Activated CD4-positive, alpha-beta T cell treated with anti-CD3 and anti-CD28 coated beads for 36 hours (primary cell): ENCODE data around the gene SYMPK. TPM values are rescaled to one million over a fixed set of nuclear protein-coding genes. Genes with fewer than 3 reads are reported as not detected.

Experiments used
- ATAC-seq: fragments of 200-7000 bp; cut with Tn5 transposase; one replicate; pipeline ENCODE4 v1.10.0; 2021; ENCODE audit warnings: mild to moderate bottlenecking, moderate library complexity
- CTCF ChIA-PET: fragments of 350-600 bp; sonication (Branson Sonifier 250); formaldehyde crosslinking; loops from one replicate; lab custom pipeline; 2021; ENCODE audit warnings: antibody characterized with exemption; lab: Charles Lee
- POLR2A ChIA-PET: fragments of 350-600 bp; sonication (Branson Sonifier 250); formaldehyde crosslinking; loops from one replicate; lab custom pipeline; 2021; ENCODE audit warnings: antibody characterized with exemption, inconsistent platforms; lab: Charles Lee
- DNase-seq: peaks from one replicate; pipeline ENCODE4 v3.0.0-alpha.2; 2020
- H3K27ac Mint-ChIP-seq: one replicate; pipeline ENCODE4 v1.8.0; 2021; ENCODE audit warnings: mixed read lengths
- H3K27me3 Mint-ChIP-seq: one replicate; pipeline ENCODE4 v1.8.0; 2021; ENCODE audit warnings: mixed read lengths
- H3K36me3 Mint-ChIP-seq: one replicate; pipeline ENCODE4 v1.8.0; 2021; ENCODE audit warnings: low read depth, mixed read lengths
- H3K4me1 Mint-ChIP-seq: one replicate; pipeline ENCODE4 v1.8.0; 2021; ENCODE audit warnings: mixed read lengths
- H3K4me3 Mint-ChIP-seq: one replicate; pipeline ENCODE4 v1.8.0; 2021; ENCODE audit warnings: mild to moderate bottlenecking, moderate library complexity, mixed read lengths
- H3K9me3 Mint-ChIP-seq: one replicate; pipeline ENCODE4 v1.8.0; 2021; ENCODE audit warnings: low read depth, mixed read lengths
- intact Hi-C, 2 experiments: fragments of 100-400 bp; cut with DNase I in 1 of 2; cut with micrococcal nuclease in 1 of 2; formaldehyde crosslinking; loops; one replicate each; pipeline versions ENCODE4 v1.14.2 to v1.15.1; 2022 to 2024; cut with DNase I, micrococcal nuclease
- total RNA-seq, 2 experiments: library from RNA; stranded (reverse); gene quantifications; one replicate each; pipeline ENCODE4 v1.2.3, GENCODE V29; 2021

Gene SYMPK
- total RNA-seq, 2 experiments from 2014 or later: 108 to 128 TPM

DNA sequence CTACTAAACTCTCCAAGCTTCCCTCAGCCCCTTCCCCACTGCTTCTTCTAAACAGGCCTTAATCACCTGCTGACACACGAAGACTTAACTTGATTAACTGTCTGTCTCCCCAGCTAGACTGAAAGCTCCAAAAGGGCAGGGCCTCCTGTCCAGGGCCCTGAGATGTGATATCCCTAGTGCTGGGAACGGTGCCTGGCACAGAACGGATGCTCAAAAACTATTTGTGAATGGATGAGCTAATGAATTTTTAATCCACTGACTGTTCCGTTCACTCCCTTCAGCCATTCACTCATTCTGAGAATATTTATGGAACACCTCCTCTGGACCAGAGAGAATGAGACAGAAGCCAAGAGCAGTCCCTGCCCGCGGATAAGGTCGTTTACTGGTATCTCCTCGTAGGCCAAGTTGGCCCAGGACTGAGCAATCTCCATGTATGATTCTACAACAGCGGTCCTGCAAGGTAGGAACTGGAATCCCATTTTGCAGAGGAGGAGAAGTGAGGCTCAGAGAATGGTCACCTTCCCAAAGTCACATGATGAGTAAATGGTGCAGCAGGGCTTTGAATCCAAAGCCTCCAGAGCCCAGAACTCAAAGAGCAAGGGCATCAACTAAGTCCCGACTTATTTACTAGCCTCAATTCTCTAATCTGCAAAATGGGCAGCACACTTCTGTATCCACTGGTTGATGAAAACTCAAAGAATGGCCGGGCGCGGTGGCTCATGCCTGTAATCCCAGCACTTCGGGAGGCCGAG is 73.7 kb downstream of the SYMPK start:
- no peak overlapping the region for H3K4me3 Mint-ChIP-seq
- peaks cover 50% of the 10 kb centered on the region for H3K36me3 Mint-ChIP-seq
- DNase-seq (no peak), ATAC-seq (no peak)
- H3K27ac Mint-ChIP-seq: no peak overlapping the region
- no peaks in the 10 kb centered on the region for H3K9me3 Mint-ChIP-seq
- H3K4me1 Mint-ChIP-seq: peaks cover 30% of the 10 kb centered on the region
- POLR2A ChIA-PET: no interaction called here
- intact Hi-C loops: no loop called here
- CTCF ChIA-PET: interaction anchor here (0.8 to 1.3 kb wide), 3 partner anchors 10 to 228 kb away, joined by 3 to 5 read pairs (median 3); partner anchors contain the start of gene SIX5
- peaks cover 6% of the 10 kb centered on the region for H3K27me3 Mint-ChIP-seq

DNA sequence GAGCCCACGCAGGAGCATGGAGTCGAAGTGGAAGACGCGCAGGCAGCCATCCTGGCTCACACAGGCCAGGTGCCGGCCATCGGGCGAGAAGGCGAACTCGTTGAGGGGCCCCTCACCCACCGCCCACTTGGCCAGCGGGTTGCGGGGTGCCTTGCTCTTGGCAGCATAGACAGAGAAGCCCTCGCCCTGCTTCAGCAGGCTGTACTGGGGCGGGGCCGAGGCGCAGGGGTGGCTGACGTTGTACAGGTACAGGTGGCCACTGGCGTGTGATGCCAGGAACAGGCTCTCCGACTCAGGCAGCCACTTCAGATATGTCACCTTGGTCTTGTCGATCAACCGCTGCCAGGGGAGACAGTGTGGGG is 76.4 kb downstream of the SYMPK start:
- DNase-seq (no peak), ATAC-seq (no peak)
- peaks cover 12% of the 10 kb centered on the region for H3K4me1 Mint-ChIP-seq
- no peak overlapping the region for H3K4me3 Mint-ChIP-seq
- H3K27ac Mint-ChIP-seq: no peak overlapping the region
- intact Hi-C loops: no loop called here
- H3K9me3 Mint-ChIP-seq: no peaks in the 10 kb centered on the region
- ChIA-PET POLR2A (no interaction called here), CTCF (no interaction called here)
- peaks cover 52% of the 10 kb centered on the region for H3K36me3 Mint-ChIP-seq
- peaks cover 2% of the 10 kb centered on the region for H3K27me3 Mint-ChIP-seq

DNA sequence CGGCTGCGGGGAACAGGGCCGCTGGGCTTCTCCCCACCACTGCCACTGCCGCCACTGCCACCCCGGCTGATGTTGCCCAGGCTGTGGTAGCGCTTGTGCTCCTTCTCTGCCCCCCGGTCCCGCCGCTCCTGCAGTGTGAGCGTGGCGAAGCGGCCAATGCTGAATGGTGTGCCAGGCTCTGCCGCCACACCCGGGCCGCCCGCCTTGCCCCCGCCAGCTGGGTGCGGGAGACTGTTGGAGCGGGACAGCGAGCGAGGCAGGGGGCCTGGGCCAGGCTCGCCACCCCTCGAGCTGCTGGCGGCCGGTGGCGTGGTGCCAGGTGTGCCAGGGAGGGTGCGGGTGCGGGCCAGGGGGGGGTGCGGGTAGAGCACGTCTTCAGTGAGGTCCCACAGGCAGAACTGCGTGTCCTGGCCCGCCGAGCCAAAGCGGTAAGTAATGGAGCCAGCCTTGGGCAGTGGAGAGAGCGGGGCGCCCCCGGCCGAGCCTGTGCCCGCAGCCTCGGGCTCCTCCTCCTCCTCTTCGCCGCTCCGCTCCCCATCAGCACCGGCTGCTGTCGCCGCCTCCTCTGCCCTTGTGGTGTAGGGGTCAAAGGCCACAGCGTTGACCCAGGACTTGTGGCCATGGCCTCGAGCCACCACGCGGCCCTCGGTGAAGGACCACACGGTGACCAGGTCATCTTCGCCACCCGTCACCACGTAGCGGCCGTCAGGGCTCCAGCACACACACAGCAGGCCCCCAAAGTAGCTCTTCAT is 77.0 kb downstream of the SYMPK start:
- intact Hi-C loops: no loop called here
- H3K36me3 Mint-ChIP-seq: peaks cover 51% of the 10 kb centered on the region
- CTCF ChIA-PET: no interaction called here
- POLR2A ChIA-PET: no interaction called here
- H3K9me3 Mint-ChIP-seq: no peaks in the 10 kb centered on the region
- peaks cover 6% of the 10 kb centered on the region for H3K4me1 Mint-ChIP-seq
- no peak for ATAC-seq
- H3K27me3 Mint-ChIP-seq: peaks cover 4% of the 10 kb centered on the region
- DNase-seq: no peak
- no peak overlapping the region for H3K27ac Mint-ChIP-seq
- H3K4me3 Mint-ChIP-seq: no peak overlapping the region

DNA sequence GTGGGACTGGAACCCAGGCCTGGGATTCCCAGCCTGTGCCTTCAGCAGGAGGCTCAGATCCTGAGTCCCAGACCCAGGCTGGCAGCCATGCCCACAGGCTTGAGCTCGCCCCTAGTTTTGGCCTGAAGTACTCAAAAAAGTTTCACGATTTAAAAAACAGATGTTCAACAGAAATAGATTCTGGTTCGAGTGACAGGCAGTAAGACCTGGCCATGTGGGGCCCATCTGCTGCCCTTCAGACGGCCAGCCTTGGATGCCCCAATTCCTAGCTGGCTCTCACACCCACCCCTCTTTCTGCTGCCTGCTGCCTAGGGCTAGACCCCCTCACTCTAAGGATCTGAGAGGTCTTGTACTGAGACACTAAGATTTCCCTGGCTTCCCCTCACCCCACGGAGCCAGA is 77.8 kb downstream of the SYMPK start:
- H3K9me3 Mint-ChIP-seq: no peaks in the 10 kb centered on the region
- H3K4me1 Mint-ChIP-seq: peaks cover under 1% of the 10 kb centered on the region
- H3K36me3 Mint-ChIP-seq: peaks cover 44% of the 10 kb centered on the region
- no peak overlapping the region for H3K4me3 Mint-ChIP-seq
- no peak overlapping the region for H3K27ac Mint-ChIP-seq
- DNase-seq: no peak
- CTCF ChIA-PET: interaction anchor here (0.6 to 1.6 kb wide), 2 partner anchors 15 to 93 kb away, joined by 3 to 4 read pairs; partner anchors contain the start of gene QPCTL
- POLR2A ChIA-PET: no interaction called here
- no peak for ATAC-seq
- intact Hi-C loops: no loop called here
- H3K27me3 Mint-ChIP-seq: peaks cover 8% of the 10 kb centered on the region

DNA sequence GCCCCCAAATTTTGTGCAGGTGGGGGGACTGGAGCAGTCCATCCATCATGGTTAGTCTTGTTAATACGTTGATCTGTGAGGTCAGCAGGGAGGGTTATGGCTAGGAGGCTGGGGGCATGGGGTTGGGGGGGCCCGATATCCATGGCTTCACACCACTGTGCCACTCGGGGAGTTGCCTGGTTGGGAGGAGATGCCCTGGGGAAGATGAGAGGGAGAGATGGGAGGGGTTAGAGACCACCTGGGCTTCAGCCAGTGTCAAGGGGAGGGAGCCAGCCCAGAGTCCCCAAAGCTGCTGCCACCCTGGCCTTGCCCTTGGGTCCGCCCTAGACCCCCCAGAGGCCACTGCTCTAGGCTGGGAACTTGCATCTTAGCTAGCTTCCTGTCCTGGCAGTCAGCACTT is 78.9 kb downstream of the SYMPK start:
- H3K9me3 Mint-ChIP-seq: no peaks in the 10 kb centered on the region
- POLR2A ChIA-PET: interaction anchor here (0.8 kb wide), 1 partner anchor 18 kb away, joined by 3 read pairs; no protein-coding TSS in a partner anchor
- no peak for ATAC-seq
- H3K4me3 Mint-ChIP-seq: no peak overlapping the region
- H3K27me3 Mint-ChIP-seq: peaks cover 10% of the 10 kb centered on the region
- DNase-seq: no peak
- H3K27ac Mint-ChIP-seq: no peak overlapping the region
- H3K4me1 Mint-ChIP-seq: peaks cover 10% of the 10 kb centered on the region
- intact Hi-C loops: no loop called here
- H3K36me3 Mint-ChIP-seq: peaks cover 35% of the 10 kb centered on the region
- CTCF ChIA-PET: interaction anchor here (1.6 kb wide), 1 partner anchor 14 kb away, joined by 4 read pairs; no protein-coding TSS in a partner anchor

DNA sequence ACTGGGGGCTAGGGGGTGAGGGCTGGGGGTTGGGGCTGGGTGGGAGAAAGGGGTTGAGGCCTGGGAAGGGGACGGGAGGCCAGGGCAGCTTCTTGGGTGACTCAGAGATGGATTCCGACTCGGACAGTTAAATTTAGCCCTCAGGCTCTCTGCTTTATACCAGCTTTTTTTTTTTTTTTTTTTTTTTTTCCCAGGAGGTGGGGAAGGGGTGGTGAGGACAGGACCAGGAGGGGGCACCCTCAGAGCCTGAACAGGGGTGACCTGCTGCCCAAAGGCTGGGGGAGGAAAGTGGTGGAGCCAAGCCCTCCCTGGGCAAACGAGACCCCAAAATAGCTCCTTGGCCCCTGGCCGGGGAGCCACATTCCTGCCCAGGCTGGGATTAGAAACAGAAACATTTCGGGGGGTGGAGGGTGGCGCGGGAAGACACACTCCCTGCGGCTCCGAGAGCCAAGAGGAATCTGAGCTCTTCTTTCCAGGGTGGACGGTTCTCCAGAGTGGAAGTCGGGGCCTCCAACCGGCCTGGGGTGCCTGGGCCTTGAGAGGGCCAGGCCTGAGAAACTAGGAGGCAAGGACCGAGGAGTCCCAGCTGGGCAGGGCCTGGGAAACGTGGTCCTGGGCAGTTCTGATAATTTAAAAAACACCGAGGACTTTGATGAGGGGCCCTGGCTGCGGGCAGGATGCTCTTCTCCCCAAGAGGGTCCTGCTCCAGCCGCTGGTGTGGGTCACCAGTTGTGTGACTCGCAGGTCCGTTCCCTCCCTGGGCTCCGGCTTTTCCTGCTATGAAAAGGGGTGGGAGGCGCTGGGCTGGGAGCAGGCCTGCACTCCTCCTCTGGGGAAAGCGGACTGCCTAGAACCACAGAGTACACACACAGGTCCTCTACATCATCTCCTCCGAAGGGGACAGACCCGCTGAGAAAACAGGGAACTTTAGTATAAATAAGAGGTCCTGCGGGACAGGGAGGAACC is 79.8 kb downstream of the SYMPK start:
- H3K4me1 Mint-ChIP-seq: peaks cover 16% of the 10 kb centered on the region
- H3K4me3 Mint-ChIP-seq: no peak overlapping the region
- H3K27me3 Mint-ChIP-seq: peaks cover 9% of the 10 kb centered on the region
- intact Hi-C loops: no loop called here
- POLR2A ChIA-PET: interaction anchor here (0.8 kb wide), 1 partner anchor 19 kb away, joined by 3 read pairs; no protein-coding TSS in a partner anchor
- H3K36me3 Mint-ChIP-seq: peaks cover 29% of the 10 kb centered on the region
- CTCF ChIA-PET: interaction anchor here (0.7 kb wide), 1 partner anchor 10 kb away, joined by 3 read pairs; no protein-coding TSS in a partner anchor
- DNase-seq (no peak), ATAC-seq (no peak)
- no peak overlapping the region for H3K27ac Mint-ChIP-seq
- no peaks in the 10 kb centered on the region for H3K9me3 Mint-ChIP-seq

DNA sequence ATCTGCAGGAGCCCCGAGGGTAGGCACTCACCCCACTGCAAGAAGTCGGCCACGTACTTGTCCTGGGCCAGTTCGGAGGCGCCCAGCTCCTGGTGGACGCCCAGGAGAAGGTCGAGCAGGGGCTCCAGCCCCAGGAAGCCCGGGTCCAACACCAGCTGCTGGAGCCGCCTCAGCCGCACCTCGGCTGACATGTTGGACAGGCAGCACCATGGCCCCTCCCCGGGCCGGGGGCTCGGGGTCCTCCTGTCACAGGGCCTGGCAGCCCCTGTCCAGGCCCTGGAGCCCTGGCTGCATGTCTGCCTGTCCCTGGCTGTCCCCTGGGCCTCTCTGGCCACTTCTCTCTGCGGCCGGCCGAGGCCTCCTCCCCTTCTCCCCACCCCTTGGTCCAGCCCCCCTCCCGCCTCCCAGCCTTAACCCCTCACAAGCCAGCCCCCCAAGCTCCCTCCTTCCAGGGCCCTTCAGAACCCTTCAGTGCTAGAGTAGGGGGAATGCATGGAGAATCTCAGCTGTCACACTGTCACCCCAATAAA is 80.7 kb downstream of the SYMPK start, which contains the start of gene DMPK:
Gene DMPK, minus strand, starts transcription at position 329 of the 530 bp plus-strand sequence. Its CDS starts 138 bp downstream, at position 191.
- intact Hi-C loops: no loop called here
- ChIA-PET POLR2A (no interaction called here), CTCF (no interaction called here)
- DNase-seq (no peak), ATAC-seq (no peak)
- Mint-ChIP-seq H3K36me3 (peaks cover 25% of the 10 kb centered on the region), H3K4me3 (no peak within 1 kb of the TSS), H3K9me3 (no peaks in the 10 kb centered on the region), H3K27me3 (peaks cover 9% of the 10 kb centered on the region), H3K4me1 (peaks cover 16% of the 10 kb centered on the region), H3K27ac (no peak within 1 kb of the TSS)

DNA sequence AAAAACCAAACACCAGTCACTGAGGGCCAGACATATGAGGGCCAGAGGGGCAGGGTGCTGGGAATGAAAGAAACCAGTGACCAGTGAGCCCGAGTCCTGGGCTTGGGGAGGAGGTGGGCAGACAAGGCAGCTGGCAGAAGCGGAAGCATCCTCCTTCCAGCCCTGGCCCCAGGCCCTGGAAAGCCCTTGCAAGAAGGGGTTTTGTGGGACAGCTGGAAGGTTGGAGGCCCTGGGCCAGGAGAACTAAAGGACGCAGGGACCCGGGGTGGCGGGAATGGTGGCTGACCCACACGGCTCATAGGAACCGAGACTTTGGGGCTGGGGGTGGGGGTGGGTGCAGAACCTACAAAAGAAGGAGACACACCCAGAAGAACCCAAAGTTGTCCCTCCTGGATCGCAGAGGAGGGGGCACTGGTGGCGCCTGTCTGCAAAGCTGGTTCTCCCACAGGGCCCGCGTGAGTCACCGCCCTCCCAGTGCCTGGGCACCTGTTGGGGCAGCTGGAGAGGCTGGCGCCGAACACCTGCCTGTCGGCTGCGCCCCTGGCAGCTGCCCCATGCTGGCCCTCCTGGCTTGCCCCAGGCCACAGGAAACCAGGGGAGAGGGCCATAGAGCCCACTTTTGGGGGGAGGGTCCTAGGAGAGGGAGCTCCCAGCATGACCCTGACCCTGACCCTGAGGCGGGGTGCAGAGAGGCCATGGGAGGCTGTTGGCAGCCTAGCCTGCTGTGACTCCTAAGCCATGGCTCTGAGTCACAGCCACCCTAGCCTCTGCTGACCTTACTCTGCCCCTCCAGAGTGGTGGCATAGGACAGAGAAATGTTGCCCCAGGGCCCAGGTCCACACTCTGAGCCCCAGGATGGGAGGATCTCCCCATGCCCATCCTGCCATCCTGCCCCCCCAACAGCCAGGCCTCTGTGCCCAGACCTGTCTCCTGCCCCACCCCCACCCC is 81.5 kb downstream of the SYMPK start:
- ATAC-seq: no peak
- POLR2A ChIA-PET: interaction anchor here (0.5 kb wide), 1 partner anchor 110 kb away, joined by 3 read pairs; no protein-coding TSS in a partner anchor
- H3K4me3 Mint-ChIP-seq: no peak overlapping the region
- peaks cover 9% of the 10 kb centered on the region for H3K27me3 Mint-ChIP-seq
- no peak for DNase-seq
- no peaks in the 10 kb centered on the region for H3K9me3 Mint-ChIP-seq
- H3K4me1 Mint-ChIP-seq: peaks cover 16% of the 10 kb centered on the region
- H3K27ac Mint-ChIP-seq: no peak overlapping the region
- intact Hi-C loops: no loop called here
- CTCF ChIA-PET: no interaction called here
- peaks cover 27% of the 10 kb centered on the region for H3K36me3 Mint-ChIP-seq

DNA sequence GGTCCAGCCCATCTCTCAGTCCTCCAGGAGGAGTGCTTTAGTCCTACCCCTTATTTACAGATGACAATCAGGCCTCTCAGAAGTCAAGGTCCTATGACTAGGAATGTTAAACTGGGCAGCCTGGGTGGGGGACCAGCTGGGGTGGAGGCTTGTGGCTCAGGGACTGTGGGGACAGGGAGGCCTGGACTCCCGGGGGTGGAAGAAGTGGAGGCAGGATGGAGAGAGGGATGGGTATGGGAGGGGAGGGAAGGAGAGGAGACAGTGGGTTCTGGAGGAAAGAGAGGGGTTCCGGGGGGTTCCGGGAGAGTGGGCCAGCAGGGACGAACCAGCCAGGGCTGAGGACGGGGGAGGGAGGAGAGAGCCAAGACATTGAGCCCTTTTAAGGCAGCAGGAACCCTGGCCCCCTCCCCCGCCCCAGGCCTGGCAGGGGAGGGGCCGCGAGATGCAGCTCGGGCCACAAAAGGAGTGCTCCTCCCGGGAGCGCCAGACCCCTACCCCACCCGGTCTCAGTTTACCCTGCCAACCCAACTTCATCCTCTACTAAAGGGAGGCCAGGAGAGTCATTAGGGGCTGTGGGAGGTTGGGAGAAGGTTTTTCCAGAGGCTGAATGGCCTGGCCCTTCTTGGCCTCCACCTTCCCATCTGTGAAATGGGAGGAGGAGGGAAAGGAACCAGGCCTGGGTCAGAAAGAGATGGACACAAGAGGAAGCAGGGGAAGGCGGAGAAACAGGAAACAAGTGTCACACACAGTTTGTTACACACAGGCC is 82.3 kb downstream of the SYMPK start:
- ChIA-PET POLR2A (no interaction called here), CTCF (interaction anchor here (1.8 kb wide), 1 partner anchor 11 kb away, joined by 30 read pairs; the partner anchor contains the start of gene SIX5)
- no peak for DNase-seq
- H3K4me1 Mint-ChIP-seq: peaks cover 16% of the 10 kb centered on the region
- no peak overlapping the region for H3K27ac Mint-ChIP-seq
- H3K27me3 Mint-ChIP-seq: peaks cover 9% of the 10 kb centered on the region
- H3K36me3 Mint-ChIP-seq: peaks cover 22% of the 10 kb centered on the region
- no peak overlapping the region for H3K4me3 Mint-ChIP-seq
- H3K9me3 Mint-ChIP-seq: no peaks in the 10 kb centered on the region
- intact Hi-C loops: no loop called here
- no peak for ATAC-seq
